SK-N-SH (cell line): ENCODE measurements around the gene CLEC16A. TPM values are rescaled to one million over a fixed set of nuclear protein-coding genes. Genes with fewer than 3 reads are reported as not detected.

Experiments used
- CTCF ChIA-PET: fragments of 300-600, 350-600 bp; formaldehyde crosslinking; extraction: SDS; loops from one replicate; lab custom pipeline; 2021; lab: Yijun Ruan, JAX
- POLR2A ChIA-PET: fragments of 350-600 bp; sonication (Branson Sonifier 250); formaldehyde crosslinking; extraction: SDS; loops from one replicate; lab custom pipeline; 2020; ENCODE audit warnings: antibody characterized with exemption, inconsistent platforms; lab: Yijun Ruan, JAX
- DNase-seq: peaks from one replicate; pipeline ENCODE4 v3.0.0; 2012
- H2AFZ ChIP-seq: fragments of 200-600 bp; sonication (generic); 2 replicates; pipeline ENCODE4 v1.8.1; 2016; ENCODE audit warnings: antibody characterized with exemption, mild to moderate bottlenecking, low read depth
- H3F3A ChIP-seq: fragments of 200-600 bp; sonication (generic); replicated peaks from 2 replicates; pipeline ENCODE3; 2016; ENCODE audit warnings: antibody characterized with exemption, mild to moderate bottlenecking; ENCODE audit not compliant: insufficient read depth
- H3K27ac ChIP-seq, 2 experiments: fragments of 200-500 bp in 1 of 2; fragments of 200-600 bp in 1 of 2; sonication (Bioruptor generic) in 1 of 2; sonication (generic), shearing (Covaris generic) in 1 of 2; 2 replicates each; pipeline versions ENCODE4 v1.5.1 to v1.6.1; 2014 to 2016; ENCODE audit warnings: low read depth in 2 of 2, inconsistent platforms in 1 of 2, low read length in 1 of 2, mild to moderate bottlenecking in 1 of 2, mixed read lengths in 1 of 2
- H3K27me3 ChIP-seq: fragments of 200-600 bp; sonication (generic), shearing (Covaris generic); 2 replicates; pipeline ENCODE4 v1.6.1; 2016; ENCODE audit warnings: mixed run types; ENCODE audit not compliant: insufficient read depth
- H3K36me3 ChIP-seq, 2 experiments: fragments of 200-500 bp in 1 of 2; fragments of 200-600 bp in 1 of 2; sonication (Bioruptor generic) in 1 of 2; sonication (generic) in 1 of 2; replicated peaks in 1 of 2; 2 replicates each; pipeline versions ENCODE3 to v1.5.1; 2014 to 2016; ENCODE audit warnings: low read length in 1 of 2, mild to moderate bottlenecking in 1 of 2; ENCODE audit not compliant: insufficient read depth in 2 of 2, control insufficient read depth in 1 of 2
- H3K4me1 ChIP-seq, 2 experiments: fragments of 200-500 bp in 1 of 2; fragments of 200-600 bp in 1 of 2; sonication (Bioruptor generic) in 1 of 2; sonication (generic), shearing (Covaris generic) in 1 of 2; 2 replicates each; pipeline versions ENCODE4 v1.5.1 to v1.6.1; 2014 to 2016; ENCODE audit warnings: low read depth in 1 of 2, low read length in 1 of 2, mixed run types in 1 of 2; ENCODE audit not compliant: insufficient read depth in 2 of 2, control insufficient read depth in 1 of 2
- H3K4me2 ChIP-seq: fragments of 200-600 bp; sonication (generic), shearing (Covaris generic); 2 replicates; pipeline ENCODE4 v1.6.1; 2017; ENCODE audit warnings: mixed run types
- H3K4me3 ChIP-seq, 2 experiments: fragments of 200-500 bp in 1 of 2; fragments of 200-600 bp in 1 of 2; sonication (Bioruptor generic) in 1 of 2; sonication (generic), shearing (Covaris generic) in 1 of 2; 2 replicates each; pipeline versions ENCODE4 v1.5.1 to v1.8.1; 2014 to 2016; ENCODE audit warnings: low read depth in 2 of 2, inconsistent platforms in 1 of 2, low read length in 1 of 2, mild to moderate bottlenecking in 1 of 2, mixed read lengths in 1 of 2, moderate library complexity in 1 of 2
- H3K79me2 ChIP-seq: fragments of 200-600 bp; sonication (generic); 2 replicates; pipeline ENCODE4 v1.8.1; 2017; ENCODE audit warnings: mild to moderate bottlenecking; ENCODE audit not compliant: insufficient read depth
- H3K9ac ChIP-seq: fragments of 200-600 bp; sonication (generic); 2 replicates; pipeline ENCODE4 v1.6.1; 2017; ENCODE audit warnings: mixed run types
- H3K9me2 ChIP-seq: fragments of 200-600 bp; sonication (generic); 2 replicates; pipeline ENCODE4 v1.6.1; 2017; ENCODE audit warnings: mixed run types
- H3K9me3 ChIP-seq: fragments of 200-600 bp; sonication (generic); 2 replicates; pipeline ENCODE4 v1.6.1; 2017; ENCODE audit warnings: mixed run types, mild to moderate bottlenecking, moderate library complexity
- H4K20me1 ChIP-seq: fragments of 200-600 bp; sonication (generic); 2 replicates; pipeline ENCODE4 v1.6.1; 2017; ENCODE audit warnings: mild to moderate bottlenecking, mixed run types; ENCODE audit not compliant: insufficient read depth
- CHD2 ChIP-seq: fragments of 150-350 bp; IDR thresholded peaks from 2 replicates; pipeline ENCODE4 v1.6.1; 2018; ENCODE audit warnings: low read length; ENCODE audit not compliant: partially characterized antibody
- ELF1 ChIP-seq: IDR thresholded peaks from 2 replicates; pipeline ENCODE4 v1.4.0; 2012
- EP300 ChIP-seq, 2 experiments: IDR thresholded peaks; 2 replicates each; pipeline versions ENCODE4 v1.4.0 to v1.6.1; 2012; ENCODE audit warnings: borderline replicate concordance in 1 of 2, low read depth in 1 of 2, low read length in 1 of 2
- EZH2phosphoT487 ChIP-seq: fragments of 200-600 bp; sonication (generic); IDR thresholded peaks from 2 replicates; pipeline ENCODE4 v1.6.1; 2017; ENCODE audit warnings: low read depth, mixed run types, mild to moderate bottlenecking, antibody characterized with exemption, moderate library complexity, borderline replicate concordance
- FOSL2 ChIP-seq: IDR thresholded peaks from 2 replicates; pipeline ENCODE4 v1.4.0; 2012; ENCODE audit warnings: low read depth, mild to moderate bottlenecking, moderate library complexity, borderline replicate concordance
- GABPA ChIP-seq: IDR thresholded peaks from 2 replicates; pipeline ENCODE4 v1.4.0; 2012; ENCODE audit warnings: low read depth, mild to moderate bottlenecking
- GATA2 ChIP-seq: sonication (generic); formaldehyde crosslinking; IDR thresholded peaks from 2 replicates; pipeline ENCODE4 v1.5.0; 2020; ENCODE audit warnings: mild to moderate bottlenecking, missing genetic modification reagents
- IRF3 ChIP-seq: fragments of 150-350 bp; IDR thresholded peaks from 2 replicates; pipeline ENCODE4 v1.6.1; 2016; ENCODE audit warnings: mild to moderate bottlenecking, low read depth, low read length
- MAX ChIP-seq: IDR thresholded peaks from 2 replicates; pipeline ENCODE4 v1.4.0; 2012; ENCODE audit warnings: low read depth
- NFIC ChIP-seq: IDR thresholded peaks from 2 replicates; pipeline ENCODE4 v1.4.0; 2012; ENCODE audit warnings: borderline replicate concordance
- NRF1 ChIP-seq: IDR thresholded peaks from 2 replicates; pipeline ENCODE4 v1.6.1; 2012; ENCODE audit warnings: low read depth, mild to moderate bottlenecking, low read length
- POLR2AphosphoS5 ChIP-seq: IDR thresholded peaks from 2 replicates; pipeline ENCODE4 v1.6.1; 2012; ENCODE audit warnings: low read depth, low read length
- RAD21 ChIP-seq: IDR thresholded peaks from 2 replicates; pipeline ENCODE4 v1.6.1; 2012; ENCODE audit warnings: mild to moderate bottlenecking, low read length
- SIN3A ChIP-seq: IDR thresholded peaks from 2 replicates; pipeline ENCODE4 v1.6.1; 2012; ENCODE audit warnings: low read depth, mild to moderate bottlenecking, low read length, moderate library complexity, borderline replicate concordance
- SMC3 ChIP-seq: IDR thresholded peaks from 2 replicates; pipeline ENCODE4 v1.6.1; 2012; ENCODE audit warnings: low read depth, low read length, improper control_type of control experiment
- TCF12 ChIP-seq: IDR thresholded peaks from 2 replicates; pipeline ENCODE4 v1.4.0; 2012
- TEAD4 ChIP-seq: IDR thresholded peaks from 2 replicates; pipeline ENCODE4 v1.4.0; 2012; ENCODE audit warnings: mild to moderate bottlenecking, borderline replicate concordance; ENCODE audit not compliant: insufficient read depth
- USF1 ChIP-seq: IDR thresholded peaks from 2 replicates; pipeline ENCODE4 v1.4.0; 2012; ENCODE audit warnings: low read depth, borderline replicate concordance
- USF2 ChIP-seq: fragments of 150-350 bp; IDR thresholded peaks from 2 replicates; pipeline ENCODE4 v1.6.1; 2017; ENCODE audit warnings: antibody characterized with exemption, low read length, low read depth, borderline replicate concordance
- ZBTB33 ChIP-seq: IDR thresholded peaks from 2 replicates; pipeline ENCODE4 v1.4.0; 2012; ENCODE audit warnings: low read depth, borderline replicate concordance
- WGBS: methylation state at CpG from one replicate; pipeline ENCODE4 v1.1.6; 2017; ENCODE audit warnings: low lambda C conversion rate; 5-methylcytosine and 5-hydroxymethylcytosine counted together
- polyA plus RNA-seq, 3 experiments: library from polyadenylated mRNA; depleted of rRNA; stranded (reverse); fragments of >200 nt; gene quantifications; 2 replicates each; pipeline ENCODE4 v1.2.3, GENCODE V29; 2012

CLEC16A gene
- polyA plus RNA-seq, 1 of the 3 experiments (the other 2 are of a cell fraction): 13.7 TPM

GRCh38 chr16:10929853-10930754, 14.3 kb upstream of the CLEC16A start:
- H3K4me1 ChIP-seq: peaks cover 0 to 10% of the 10 kb centered on the region in 2 experiments; a peak in 1 of 4 replicates
- no peak overlapping the region for H3K4me2 ChIP-seq
- WGBS: 91% methylated on average over 13 of the region's 15 CpGs
- H3K27ac ChIP-seq: no peak overlapping the region
- no peak for TF ChIP-seq ELF1
- no peak for TF ChIP-seq CHD2
- TF ChIP-seq FOSL2: no peak
- H3K4me3 ChIP-seq: no peak overlapping the region
- H4K20me1 ChIP-seq: peaks cover 45% of the 10 kb centered on the region
- H3K79me2 ChIP-seq: peaks cover 31% of the 10 kb centered on the region
- no peak overlapping the region for H2AFZ ChIP-seq
- POLR2A ChIA-PET: no interaction called here
- no peaks in the 10 kb centered on the region for H3F3A ChIP-seq
- CTCF ChIA-PET: interaction anchor here (0.6 to 0.9 kb wide), 2 partner anchors 11 to 12 kb away, joined by 3 read pairs; no protein-coding TSS in a partner anchor
- H3K27me3 ChIP-seq: no peaks in the 10 kb centered on the region
- no peaks in the 10 kb centered on the region for H3K9me3 ChIP-seq
- H3K9me2 ChIP-seq: no peaks in the 10 kb centered on the region
- H3K9ac ChIP-seq: no peak overlapping the region
- DNase-seq: no peak
- peaks cover 8 to 23% of the 10 kb centered on the region in 2 experiments for H3K36me3 ChIP-seq

- Histone ChIP-seq H3F3A (no peaks in the 10 kb centered on the region), H3K4me1 (peaks cover 0 to 15% of the 10 kb centered on the region in 2 experiments; a peak in 2 of 4 replicates), H2AFZ (no peak overlapping the region), H3K36me3 (peaks cover 8 to 21% of the 10 kb centered on the region in 2 experiments), H3K4me3 (no peak overlapping the region), H3K9ac (no peak overlapping the region), H3K4me2 (no peak overlapping the region), H3K9me2 (no peaks in the 10 kb centered on the region), H4K20me1 (peaks cover 52% of the 10 kb centered on the region), H3K9me3 (no peaks in the 10 kb centered on the region), H3K27me3 (no peaks in the 10 kb centered on the region), H3K27ac (no peak overlapping the region), H3K79me2 (peaks cover 36% of the 10 kb centered on the region)
- DNase-seq: no peak
- POLR2A ChIA-PET: no interaction called here
- CTCF ChIA-PET: interaction anchor here (0.6 kb wide), 1 partner anchor 12 kb away, joined by 3 read pairs; no protein-coding TSS in a partner anchor
- 93% methylated on average over 2 of the region's 2 CpGs for WGBS
- TF ChIP-seq IRF3: no peak
- TF ChIP-seq NRF1: no peak
- no peak for TF ChIP-seq SMC3
- TF ChIP-seq ZBTB33: no peak
- no peak for TF ChIP-seq SIN3A
- no peak for TF ChIP-seq EZH2phosphoT487
- TF ChIP-seq USF1: no peak
- TF ChIP-seq USF2: no peak
- no peak for TF ChIP-seq MAX
- no peak for TF ChIP-seq GABPA
- TF ChIP-seq FOSL2: no peak
- no peak for TF ChIP-seq GATA2
- TF ChIP-seq EP300 (IDR thresholded peaks at IDR 0.05; ENCODE audit: borderline replicate concordance in 1 of 2, low read depth in 1 of 2, low read length in 1 of 2): no peak
- TF ChIP-seq RAD21: no peak
- no peak for TF ChIP-seq TCF12
- TF ChIP-seq POLR2AphosphoS5: no peak
- no peak for TF ChIP-seq NFIC
- TF ChIP-seq TEAD4: no peak
Observed at GRCh38 chr16:10930755-10931093, 13.6 kb upstream of the CLEC16A start.
